G401.6 (cell line): ENCODE measurements around the gene ZNRF3.

ENCODE experiments used
- FAIRE-seq: peaks from 2 replicates; lab custom pipeline; 2012; peaks lifted over from hg19 to GRCh38; lab: Jason Lieb, UNC

ZNRF3 gene

GRCh38 chr22:28953976-28954880, 70.9 kb downstream of the ZNRF3 start:
- FAIRE-seq, result no peak

DNA sequence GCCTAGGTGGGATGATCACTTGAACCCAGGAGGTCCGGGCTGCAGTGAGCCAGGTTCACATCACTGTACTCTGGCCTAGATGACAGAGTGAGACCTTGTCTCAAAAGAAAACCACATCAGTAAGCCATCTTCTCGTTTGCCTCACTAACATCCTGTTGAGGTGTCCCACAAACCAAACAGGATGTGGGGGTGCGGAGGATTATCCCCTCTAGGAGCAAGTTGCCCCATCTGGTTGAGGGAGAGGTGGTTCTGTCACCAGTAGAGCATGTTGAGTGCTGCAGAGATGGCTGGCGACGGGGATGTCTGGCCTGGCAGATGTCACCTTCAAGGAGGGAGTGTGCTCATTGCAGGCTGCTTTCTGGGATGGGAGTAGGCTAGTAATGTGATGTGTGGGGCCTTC, 72.4 kb downstream of the ZNRF3 start:
- FAIRE-seq, result no peak

DNA sequence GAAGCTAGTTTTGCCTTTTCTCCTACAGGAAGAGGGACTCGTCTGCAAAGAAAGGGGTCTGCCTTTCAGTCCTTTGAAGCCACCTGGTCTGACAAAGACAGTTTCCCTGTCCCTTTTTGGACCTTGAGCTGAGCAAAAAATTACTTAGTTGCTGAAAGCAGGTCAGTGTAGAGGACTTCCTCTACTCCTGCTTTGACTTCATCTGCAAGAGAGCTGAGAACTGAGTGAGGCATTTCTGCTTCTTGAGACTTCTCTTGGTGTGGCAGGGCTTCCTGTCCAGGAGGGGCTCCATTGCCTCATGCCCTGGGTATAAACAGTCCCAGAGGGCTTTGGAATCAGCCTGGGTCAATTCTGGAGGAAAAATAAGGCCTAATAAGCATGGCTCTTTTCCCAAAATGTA, 73.1 kb downstream of the ZNRF3 start:
- no peak for FAIRE-seq

DNA sequence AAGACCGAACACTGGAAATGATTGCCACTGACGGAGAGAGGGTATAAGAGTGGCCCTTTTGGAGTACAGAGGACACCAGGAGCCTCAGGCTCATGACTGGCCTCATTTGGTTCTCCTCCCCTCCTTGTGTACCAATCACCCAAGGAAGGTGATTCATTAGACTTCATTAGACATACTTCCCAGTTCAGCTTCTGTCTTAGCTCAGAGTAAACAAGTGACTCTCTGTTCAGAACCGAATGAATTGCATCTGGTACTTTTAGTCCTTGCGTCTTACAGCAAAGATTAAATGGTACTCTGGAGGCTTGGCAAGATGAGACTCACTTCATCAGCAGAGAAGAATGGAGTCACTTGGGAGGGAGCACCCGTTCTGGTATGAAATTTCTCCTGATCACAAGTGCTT, 75.2 kb downstream of the ZNRF3 start:
- no peak for FAIRE-seq

DNA sequence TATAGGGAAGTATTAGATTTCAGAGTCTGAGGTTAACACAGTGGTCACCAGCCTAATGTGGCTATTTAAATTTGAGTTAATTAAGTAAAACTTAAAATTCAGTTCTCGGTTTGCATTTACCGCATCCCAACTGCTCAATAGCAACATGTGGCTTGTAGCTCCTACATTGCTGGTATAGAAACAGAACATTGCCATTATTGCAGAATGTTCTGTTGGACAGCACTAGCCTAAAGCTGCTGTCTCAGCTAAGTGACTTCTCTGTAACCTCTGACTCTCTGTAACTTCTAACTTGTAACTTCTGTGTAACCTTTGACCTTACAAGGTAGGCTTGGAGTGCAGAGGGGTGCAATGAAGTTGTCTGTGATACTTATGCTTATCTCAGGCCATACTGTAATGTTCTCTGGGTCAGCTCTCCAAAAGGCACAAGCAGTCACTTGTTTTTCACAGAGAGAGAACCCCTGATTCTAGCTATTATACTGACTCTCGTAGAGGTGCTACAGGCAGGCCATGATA, 78.7 kb downstream of the ZNRF3 start:
- no peak for FAIRE-seq

- no peak for FAIRE-seq
Measured at GRCh38 chr22:28963362-28963761, 80.0 kb downstream of the ZNRF3 start.

DNA sequence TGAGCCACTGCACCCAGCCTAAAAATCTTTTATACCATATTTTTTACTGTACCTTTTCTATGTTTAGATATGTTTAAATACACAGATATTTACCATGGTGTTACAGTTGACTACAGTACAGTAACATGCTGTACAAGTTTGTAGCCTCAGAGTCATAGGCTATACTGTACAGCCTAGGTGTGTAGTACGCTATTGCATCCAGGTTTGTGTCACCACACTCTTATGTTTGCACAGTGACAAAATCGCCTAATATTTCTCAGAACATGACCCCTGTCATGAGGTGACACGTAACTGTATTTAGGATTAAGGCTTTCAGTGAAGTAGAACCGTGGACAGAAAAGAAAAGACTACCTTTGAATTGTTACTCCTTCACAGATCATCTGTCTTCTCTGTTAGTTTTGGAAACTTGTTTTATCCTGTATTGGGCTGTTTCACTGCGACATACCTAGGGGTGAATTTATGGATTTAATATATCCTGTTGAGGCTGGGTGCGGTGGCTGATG, 83.8 kb downstream of the ZNRF3 start:
- FAIRE-seq, result no peak

DNA sequence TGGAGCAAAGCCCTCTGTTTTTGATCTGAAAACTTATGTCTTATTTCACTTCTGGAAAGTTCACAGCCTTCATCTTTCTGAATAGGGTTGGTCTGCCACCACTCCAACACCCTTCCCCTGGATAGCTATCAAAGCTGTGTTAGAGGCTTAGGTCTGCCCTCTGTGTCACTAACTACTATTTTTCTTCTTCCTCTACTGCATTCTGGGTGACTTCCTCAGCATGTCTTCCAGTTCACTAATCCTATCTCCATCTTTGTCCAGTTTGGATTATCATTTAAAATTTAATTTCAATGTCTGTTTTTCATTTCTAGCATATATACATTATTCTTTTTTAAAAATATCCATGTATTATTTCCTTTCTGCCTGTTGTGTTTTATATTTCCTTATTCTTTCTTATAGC, 84.6 kb downstream of the ZNRF3 start:
- no peak for FAIRE-seq

- FAIRE-seq, result no peak
Measured at GRCh38 chr22:28969401-28970168, 86.2 kb downstream of the ZNRF3 start.

DNA sequence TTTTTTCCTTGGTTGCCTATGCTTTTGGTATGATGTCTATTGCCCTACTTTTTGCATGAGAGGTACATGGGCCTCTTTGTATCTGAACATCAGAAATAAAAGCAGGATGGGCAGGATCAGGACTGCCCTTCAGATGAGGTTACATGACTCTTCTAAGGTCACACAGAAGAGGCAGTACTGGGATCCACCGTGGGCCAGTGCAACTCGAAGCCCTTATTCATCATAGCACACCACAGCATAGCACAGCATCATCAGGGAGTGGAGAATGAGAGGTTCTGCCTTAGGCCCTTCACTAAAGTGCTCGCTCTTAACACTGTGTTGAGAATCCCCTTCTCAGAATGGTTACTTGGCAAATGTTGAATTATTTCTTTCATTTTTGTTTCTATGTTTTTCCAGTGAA, 90.0 kb downstream of the ZNRF3 start:
- no peak for FAIRE-seq

DNA sequence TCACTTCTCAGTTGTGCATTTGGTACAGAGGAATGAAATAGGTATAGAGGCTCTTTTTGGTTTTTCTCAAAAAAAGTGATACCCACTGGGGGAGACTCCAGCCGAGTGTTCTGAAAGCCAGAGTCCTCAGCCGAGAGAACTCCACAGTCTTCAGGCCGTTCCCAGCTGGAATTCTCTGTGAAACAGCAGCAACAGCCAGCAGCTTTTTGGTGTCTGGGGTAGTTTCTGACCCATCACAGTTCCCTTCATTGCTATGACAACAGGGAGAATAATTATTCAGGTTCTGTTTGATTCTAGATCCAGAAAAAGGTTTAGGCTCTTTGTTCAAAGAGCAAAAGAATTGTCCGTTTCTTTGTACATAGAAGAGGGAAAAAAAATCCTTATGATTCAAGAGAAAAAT, 93.7 kb downstream of the ZNRF3 start:
- no peak for FAIRE-seq

DNA sequence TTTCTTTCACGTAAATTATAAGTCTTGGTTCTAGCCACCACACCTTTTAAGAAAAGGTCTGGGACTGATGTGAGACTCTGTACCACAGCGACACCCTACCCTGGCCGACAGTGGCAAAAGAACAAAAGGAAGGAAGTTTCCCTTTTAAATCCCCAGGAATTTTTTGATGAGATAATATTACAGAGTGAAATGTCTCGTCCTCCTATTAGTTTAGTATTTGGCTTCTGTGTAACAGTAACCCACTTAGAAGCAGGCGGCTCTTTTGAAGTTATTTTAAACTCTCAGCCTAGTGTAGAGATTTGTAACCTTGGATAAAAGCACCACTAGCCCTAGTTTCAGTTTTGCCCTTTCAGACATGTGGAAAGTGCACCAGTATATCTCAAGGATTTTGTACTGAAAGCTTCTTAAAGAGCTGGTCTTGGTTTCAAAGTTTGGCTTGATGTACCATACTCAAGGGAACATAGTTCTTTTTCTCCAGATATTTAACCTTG, 94.2 kb downstream of the ZNRF3 start:
- no peak for FAIRE-seq

- no peak for FAIRE-seq
Measured at GRCh38 chr22:28978158-28978557, 94.8 kb downstream of the ZNRF3 start.

DNA sequence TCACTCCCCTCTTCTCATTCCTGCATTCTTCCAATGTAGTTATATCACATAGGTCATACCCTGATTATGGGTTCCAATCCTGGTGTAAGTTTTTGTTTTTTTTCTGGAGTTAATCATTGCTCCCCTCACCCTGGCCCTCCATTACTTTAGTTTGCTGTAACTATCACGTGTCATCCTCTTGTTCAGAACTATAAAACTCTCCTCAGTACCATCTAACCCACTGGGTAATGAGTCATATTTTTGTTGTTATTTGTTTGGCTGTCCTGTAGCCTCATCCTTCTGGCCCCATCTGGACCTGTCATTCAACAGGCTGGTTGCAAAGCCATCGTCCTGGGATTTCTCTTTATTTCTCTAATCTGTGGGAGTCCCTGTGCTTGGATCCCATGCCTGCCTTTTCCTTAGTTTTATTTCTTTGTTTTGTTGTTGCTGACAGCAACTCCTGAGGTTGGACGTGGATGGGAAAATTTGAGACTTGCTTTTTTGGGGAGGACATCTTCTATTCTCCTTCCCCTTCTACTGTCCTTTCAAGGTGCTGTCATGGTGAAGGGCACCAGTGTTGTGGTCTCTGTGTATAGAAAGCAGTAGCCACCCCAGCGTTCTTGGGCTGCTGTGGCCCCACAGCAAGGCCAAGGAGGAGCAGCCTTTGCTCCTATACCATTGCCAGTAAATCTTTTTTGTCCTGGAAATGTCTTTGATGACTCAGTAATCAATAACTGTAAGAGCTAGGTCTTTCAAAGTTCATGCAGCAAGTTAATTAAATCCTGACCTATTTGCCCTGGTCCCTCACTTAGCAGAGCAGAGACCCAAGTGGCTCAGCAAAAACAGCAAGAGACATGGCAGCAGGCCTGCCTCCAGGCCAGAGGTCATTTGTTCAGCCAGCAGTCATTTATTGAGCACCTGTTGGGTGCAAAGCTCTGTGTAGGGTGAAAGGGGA, 95.8 kb downstream of the ZNRF3 start:
- no peak for FAIRE-seq

DNA sequence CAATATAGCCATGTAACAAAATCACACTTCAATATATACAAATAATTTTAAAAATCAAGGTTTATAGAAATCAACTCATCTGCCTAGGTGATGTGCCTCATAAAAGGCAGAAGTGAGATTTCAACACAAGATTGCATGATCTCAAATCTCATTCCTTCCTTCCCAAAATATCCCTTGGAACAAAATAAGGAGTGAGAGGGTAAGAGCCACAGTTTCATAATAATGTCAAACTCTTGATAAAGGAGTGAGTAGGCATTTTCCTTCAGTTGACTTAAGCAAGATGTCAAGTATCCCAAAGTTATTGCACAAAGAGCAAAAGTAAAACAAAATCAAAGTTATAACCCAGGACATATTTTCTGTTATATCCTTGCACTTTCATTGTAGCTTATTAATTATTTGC, 97.0 kb downstream of the ZNRF3 start:
- FAIRE-seq, result no peak

DNA sequence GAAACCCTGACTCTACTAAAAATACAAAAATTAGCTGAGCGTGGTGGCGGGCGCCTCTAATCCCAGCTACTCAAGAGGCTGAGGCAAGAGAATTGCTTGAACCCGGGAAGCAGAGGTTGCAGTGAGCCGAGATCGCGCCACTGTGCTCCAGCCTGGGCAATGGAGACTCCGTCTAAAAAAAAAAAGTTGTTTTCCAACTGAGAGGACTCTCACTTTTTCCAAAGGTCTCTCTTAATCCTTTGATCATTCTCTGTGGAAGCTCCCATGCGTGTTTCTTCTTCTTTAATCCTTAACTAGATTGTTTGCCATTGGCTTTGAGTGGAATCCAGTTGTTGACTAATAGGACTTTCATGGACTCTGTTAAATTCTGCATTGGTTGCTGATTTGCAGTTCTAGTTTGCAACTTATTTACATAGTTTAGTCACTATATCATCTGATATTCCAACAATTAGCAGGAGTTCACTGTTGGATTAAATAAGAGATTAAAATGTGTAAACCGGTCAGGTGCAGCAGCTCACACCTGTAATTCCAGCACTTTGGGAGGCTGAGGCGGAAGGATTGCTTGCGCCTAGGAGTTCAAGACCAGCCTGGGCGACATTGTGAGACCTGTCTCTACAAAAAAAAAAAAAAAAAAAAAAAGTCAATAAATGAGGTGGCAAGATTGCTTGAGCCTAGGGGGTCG, 98.6 kb downstream of the ZNRF3 start:
- FAIRE-seq, result no peak

DNA sequence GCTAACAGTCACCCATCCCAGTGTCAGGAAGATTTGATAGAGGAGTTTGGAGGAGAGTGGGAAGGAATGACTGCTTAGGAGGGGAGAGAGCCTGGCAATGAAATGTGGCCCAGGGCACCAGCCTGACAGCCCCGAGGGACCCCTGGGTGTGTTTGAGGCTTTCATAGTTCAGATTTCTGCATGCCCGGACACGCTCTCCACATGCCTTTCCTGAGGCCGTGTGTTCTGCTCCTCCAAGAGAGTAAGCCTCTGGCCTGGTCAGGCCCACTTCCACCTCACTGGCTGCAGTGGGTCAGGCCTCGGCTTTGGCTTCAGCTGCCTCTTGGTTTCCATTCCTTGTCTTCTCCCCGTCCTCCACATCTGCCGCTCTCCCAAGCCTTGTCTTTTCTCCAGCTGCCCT, 99.8 kb downstream of the ZNRF3 start:
- FAIRE-seq, result no peak

DNA sequence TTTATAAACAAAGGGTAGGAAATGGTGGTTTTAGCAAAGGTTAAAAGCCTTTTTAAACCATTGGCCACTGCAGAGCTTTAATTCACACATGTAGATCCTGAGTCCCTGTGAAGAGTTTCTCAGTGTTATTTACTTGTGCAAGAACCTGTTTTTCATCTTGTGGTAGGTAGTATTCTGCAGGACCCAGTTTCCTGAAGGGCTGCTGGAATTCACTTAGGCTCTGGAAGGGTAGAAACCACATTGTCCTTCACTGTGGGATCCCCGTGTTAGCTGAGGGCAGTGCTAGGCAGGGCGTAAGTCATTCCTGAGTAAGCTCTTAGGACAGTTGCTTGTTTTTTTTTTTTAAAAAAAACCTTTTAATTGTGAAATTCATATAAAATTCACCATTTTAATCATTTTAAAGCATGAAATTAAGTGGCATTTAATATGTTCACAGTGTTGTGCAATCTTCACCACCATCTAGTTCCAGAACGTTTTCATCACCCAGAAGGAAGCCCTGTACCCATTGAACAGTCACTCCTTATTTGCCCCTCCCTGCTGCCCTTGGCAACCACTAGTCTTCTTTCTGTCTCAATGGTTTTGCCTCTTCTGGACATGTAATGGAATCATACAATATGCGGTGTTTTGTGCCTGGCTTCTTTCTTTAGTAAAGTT, 100.5 kb downstream of the ZNRF3 start:
- no peak for FAIRE-seq

DNA sequence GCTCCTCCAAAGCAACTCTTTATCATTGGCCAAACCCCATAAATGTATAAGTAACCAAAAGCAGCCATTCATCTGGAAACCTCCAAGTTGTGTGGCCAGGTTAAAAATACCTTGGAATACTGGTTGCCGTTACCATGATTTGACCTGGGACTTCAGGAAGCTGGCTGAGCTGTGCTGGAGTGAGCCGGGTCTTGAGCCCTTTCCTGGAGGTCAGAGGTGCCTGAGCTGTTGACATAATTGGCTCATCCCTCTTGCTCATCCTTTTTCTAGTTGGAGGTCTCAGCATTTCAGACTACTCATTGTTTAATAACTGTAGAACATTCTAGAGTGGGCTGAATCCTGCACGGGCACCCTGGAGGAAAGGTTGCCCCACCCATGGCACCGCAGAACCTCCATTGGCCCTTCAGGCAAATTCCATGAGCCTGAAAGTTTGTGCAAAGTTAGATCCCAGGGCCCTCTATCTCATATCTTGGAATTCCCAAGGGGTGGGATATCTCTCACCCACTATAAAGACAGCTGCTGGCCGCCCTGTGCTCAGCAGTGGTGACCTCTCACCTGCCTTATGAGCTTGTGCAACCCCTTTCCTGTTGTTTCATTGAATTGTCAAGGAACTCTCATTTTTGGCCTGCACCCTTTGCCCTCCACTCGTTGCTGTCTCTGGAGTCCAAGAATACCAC, 101.2 kb downstream of the ZNRF3 start:
- FAIRE-seq, result no peak
